Left lobe of liver (tissue), 2 donors: ENCODE results near the gene MLLT3. TPM values are rescaled to one million over a fixed set of nuclear protein-coding genes. Genes with fewer than 3 reads are reported as not detected.
"Not testable (repeated sequence)": the region's sequence is repeated elsewhere in the genome, so short reads cannot be mapped to it uniquely, and the experiment has no call there.

ENCODE experiments used
- ATAC-seq: fragments of 200-7000 bp; cut with Tn5 transposase; one replicate; pipeline ENCODE4 v1.9.1; 2020; ENCODE audit warnings: mild to moderate bottlenecking, moderate library complexity
- DNase-seq: peaks from one replicate; pipeline ENCODE4 v3.0.0-alpha.2; 2020; ENCODE audit warnings: low spot score
- total RNA-seq: library from RNA; stranded (reverse); gene quantifications from one replicate; pipeline ENCODE4 v1.2.1, GENCODE V29; 2021
- donor health status: DM: no; HTN: no; CAD: no; lungs with moderate emphysema.
- donor health status: DM: no; HTN: yes; CAD: no.

MLLT3 gene
- total RNA-seq, 1 donor from 2014 or later, result 2.0 TPM

DNA sequence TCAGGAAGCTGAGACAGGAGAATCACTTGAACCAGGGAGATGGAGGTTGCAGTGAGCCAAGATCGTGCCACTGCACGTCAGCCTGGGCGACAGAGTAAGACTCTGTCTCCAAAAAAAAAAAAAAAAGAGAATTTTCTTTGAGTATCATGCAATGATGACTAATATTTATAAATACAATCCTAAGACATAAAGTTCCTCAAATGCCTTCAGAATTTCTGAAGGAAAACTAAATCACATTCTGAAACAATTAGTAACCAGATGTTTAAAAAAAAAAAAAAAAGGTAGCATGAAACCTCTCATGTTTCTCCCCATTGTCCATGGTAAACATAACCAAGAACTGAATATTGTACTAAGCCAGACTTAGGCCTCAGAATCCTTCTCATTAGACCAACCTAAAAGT lies 23.1 kb downstream of the MLLT3 start:
- ATAC-seq (no peak), DNase-seq (no peak)

DNA sequence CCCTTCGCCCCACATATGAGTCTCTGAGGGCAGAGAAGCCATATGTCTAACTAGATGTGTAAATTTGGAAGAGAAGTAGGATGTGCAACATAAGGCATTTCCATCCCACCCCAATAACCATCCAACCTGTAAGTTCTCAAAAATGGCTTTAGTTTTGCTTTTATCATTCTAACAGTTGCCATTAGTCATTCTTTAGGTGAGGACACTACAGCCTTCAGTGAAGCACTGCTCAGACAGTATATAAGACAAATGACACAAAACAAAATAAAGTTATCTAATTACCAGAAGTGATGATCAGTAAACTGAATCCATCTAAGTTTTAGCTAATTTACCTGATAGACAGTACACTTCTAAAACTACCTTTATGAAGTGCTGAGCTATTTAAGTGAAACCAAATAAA lies 23.9 kb downstream of the MLLT3 start:
- DNase-seq (no peak), ATAC-seq (no peak)

DNA sequence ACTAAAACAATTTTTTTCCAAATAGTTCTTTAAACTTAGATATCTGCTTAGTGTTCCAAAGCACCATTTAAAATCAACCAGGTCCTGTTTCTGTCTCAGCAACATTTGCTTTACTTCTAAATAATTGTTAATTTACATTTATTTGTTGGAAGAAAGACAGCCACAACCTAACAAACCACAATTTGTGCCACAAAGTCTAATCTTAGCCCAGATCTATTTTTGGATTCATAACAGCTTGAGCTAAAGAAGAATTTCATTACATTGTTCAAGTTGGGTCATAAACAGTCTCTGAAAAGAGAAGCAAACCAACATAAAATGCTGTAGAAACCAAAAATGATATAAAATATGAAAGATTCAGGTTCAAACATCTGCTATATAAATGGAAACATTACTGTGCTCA lies 24.4 kb downstream of the MLLT3 start:
- no peak for ATAC-seq
- DNase-seq, result no peak

DNA sequence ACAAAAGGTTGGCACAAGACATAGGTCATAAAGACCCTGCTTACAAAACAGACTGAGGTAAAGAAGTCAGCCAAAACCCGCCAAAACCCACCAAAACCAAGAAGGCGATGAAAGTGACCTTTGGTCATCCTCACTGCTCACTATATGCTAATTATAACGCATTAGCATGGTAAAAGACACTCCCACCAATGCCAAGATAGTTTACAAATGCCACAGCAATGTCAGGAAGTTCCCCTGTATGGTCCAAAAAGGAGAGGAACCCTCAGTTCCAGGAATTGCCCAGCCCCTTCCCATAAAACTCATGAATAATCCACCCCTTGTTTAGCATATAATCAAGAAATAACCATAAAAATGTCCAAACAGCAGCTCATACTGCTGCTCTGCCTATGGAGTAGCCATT lies 27.7 kb downstream of the MLLT3 start:
- ATAC-seq (no peak), DNase-seq (no peak)

DNA sequence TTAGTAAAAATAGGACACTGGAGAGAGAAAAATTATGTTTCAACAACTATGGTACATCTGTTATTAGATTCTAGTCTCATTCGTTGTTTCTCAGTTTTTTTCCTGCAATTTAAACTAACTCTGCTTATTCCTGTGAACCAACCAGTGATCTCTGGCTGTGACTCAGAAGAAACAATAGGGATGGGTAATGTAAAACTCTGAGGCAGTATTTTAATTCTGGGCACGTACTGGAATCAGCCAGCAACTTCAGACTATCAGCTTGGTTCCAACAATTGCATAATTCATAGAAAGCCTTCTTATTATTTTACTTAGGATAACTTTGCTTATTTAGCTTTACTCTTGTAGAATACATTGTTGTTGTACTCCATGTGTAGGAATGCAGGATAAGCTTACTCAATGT lies 28.8 kb downstream of the MLLT3 start:
- no peak for ATAC-seq

DNA sequence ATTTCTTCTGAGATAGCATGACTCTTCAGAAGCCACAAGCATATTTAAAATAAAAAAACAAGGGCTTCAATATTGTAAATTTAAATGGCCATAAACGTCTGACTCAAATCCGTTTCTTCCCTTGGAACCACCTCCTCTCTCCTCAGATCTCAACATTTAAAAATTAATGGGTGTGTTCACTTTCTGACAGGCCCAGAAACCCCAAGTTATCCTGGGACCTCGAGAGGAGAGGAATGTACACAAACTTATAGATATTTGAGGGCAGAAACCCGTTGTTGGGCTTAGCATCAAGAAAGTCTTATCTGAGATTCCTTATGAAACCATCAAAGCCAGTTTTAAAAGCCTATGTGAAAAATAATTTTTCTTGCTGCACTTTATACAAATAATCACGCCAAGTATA lies 29.2 kb downstream of the MLLT3 start:
- ATAC-seq (no peak), DNase-seq (no peak)

More for the DNA sequence above, 28.8 kb downstream of the MLLT3 start:
- DNase-seq, result no peak

DNA sequence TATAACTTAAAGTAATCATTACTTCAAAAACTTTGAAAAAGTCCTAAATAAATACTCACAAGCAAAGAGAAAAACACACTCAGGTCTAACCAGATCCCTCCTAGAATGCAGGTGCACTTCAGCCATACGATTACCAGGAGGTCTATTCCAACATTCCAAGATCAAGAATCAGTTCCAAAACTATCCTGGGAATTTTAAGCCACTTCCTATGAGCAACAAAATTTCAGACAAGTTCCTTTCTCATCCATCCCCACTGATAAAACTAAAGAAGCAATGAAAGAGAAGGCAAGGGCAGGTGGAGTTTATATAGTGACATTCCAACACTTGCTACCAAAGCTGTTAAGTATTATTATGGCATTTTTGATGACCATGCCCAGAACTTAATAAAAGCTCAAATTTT lies 29.6 kb downstream of the MLLT3 start:
- ATAC-seq (no peak), DNase-seq (no peak)

DNA sequence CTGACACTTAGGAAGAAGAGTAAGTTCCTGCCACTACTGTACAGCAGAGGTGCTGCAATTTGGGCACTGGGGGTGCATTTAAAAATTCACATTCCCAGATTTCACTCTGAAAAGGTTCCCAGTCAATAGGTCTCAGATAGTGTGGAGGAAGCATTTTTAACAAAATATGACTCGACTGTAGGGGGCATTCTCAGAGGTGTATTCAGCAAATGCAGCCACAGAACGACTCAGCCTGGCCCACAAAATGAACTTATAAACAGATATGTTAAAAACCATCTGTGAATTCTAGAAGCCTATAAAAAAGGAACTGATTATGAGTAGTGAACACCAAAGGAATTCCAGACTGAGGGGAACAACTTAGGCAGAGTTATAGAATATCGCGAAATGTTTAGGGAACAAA lies 31.1 kb downstream of the MLLT3 start:
- no peak for DNase-seq
- ATAC-seq, result no peak

DNA sequence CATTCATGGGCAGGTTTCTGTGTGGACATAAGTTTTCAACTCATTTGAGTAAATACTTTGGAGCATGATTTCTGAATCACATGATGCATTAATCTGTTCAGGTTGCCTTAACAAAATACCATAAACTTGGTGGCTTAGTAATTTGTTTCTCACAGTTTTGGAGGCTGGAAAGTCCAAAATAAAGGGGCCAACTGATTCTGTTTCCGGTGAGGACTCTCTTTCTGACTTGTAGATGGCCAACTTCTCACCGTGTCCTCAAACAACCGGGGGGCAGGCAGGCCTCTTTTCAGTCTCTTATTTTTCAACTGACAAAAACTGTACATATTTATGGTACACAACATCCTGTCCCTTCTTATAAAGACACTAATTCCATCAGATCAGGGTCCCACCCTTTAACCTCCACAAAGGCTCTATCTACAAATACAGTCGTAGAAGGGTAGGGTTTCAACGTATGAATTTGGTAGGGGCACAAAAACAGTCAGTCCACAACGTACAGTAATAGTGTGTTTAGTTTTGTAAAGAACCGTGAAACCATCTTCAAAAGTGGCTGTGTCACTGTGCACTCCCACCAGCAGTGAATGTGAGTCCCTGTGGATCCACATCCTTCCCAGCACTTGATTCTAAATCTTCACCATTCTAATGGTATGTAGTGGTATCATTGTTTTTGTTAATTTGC lies 37.2 kb downstream of the MLLT3 start:
- ATAC-seq, result no peak

DNA sequence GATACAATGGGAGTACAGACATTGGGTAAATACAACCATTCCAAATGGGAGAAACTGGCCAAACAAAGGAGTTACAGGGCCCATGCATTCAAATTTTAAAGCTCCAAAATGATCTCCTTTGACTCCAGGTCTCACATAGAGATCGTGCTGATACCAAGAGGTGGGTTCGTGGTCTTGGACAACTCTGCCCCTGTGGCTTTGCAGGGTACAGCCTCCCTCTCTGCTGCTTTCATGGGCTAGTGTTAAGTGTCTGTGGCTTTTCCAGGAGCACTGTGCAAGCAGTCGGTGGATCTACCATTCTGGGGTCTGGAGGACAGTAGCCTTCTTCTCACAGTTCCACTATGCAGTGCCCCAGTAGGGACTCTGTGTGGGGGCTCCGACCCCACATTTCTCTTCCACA lies 39.2 kb downstream of the MLLT3 start:
- not testable (repeated sequence) for ATAC-seq, DNase-seq

More for the DNA sequence above, 37.2 kb downstream of the MLLT3 start:
- no peak for DNase-seq

DNA sequence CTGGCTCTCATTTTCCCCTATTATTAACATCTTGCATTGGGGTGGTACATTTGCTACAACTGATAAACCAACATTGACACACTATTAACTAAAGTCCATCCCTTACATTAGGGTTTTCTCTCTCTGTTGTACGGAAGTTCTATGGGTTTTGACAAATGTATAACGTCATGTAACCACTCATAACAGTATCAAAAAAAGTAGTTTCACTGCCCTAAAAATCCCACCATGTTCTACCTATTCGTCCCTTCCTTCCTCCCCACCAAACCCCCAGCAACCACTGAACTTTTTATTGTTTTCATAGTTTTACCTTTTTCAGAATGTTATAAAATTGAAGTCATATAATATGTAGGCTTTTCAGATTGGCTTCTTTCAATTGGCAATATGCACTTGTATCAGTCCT lies 40.1 kb downstream of the MLLT3 start:
- no peak for ATAC-seq
- no peak for DNase-seq

DNA sequence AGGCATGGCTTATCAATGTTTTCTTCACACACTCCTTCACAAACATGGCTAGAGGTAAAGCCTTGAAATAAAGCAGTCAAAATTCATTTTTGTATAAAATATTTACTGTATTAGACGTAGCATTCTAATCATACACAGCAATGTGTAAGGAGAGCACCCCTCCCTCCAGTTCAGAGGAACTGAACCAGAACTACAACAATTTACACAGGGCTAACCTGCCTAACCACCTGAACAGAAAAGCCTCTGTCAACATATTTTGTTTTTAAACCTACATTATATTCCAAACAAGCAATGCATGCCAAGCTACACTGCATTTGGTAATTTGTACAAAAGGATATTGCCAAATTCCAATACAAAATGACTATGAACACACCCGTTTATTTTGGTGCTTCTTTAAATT lies 41.6 kb downstream of the MLLT3 start:
- DNase-seq (no peak), ATAC-seq (no peak)

DNA sequence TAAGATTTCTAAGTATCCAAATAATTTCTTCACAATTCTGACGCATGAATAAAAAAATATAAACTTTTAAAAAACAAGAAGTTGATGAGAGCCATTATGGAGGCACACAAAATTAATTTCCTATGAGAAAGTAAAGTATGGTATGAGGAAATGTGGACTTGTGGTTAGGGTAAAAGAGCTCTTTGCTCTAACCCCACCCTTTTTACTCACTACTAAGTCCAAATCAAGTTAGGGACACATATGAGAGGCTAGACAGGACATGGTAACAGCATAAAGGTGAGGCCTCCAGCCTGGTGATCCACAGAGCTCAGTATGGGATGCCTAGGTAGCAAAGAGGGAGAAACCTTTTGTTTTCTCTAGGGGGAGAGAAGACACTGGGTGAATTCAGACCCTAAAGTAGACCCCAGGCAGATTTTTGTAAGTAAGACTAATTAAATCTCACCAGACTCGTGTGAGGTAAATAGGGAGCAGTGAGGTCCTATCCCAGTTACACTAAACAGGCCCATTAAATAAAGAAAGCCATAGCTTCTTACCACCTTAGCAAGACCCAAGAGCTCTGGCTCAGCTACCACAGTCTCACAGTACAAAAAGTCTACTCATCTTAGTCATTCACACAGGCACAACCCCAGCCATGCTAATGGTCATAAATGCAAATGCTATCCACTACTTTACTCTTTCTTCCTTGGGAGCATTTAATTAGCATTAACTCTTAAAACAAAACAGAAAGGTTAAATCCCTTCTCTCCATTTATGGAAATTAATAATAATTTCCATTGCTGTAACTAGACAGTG lies 42.6 kb downstream of the MLLT3 start:
- DNase-seq (no peak), ATAC-seq (no peak)

DNA sequence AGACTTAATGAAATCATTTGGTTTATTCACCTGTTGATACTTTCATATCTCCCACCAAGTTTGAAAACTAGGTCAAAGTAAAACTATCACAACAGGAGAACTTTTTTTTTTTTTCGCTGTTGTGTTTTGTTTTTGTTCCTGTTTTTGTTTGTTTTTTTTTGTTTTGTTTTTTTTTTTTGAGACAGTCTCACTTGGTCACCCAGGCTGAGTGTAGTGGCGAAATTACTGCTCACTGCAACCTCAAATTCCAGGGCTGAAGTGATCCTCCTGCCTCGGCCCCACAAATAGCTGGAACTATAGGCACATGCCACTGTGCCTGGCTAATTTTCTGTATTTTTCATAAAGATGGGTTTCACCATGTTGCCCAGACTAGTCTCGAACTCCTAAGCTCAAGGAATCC lies 49.3 kb downstream of the MLLT3 start:
- ATAC-seq, result no peak
- DNase-seq, result no peak

DNA sequence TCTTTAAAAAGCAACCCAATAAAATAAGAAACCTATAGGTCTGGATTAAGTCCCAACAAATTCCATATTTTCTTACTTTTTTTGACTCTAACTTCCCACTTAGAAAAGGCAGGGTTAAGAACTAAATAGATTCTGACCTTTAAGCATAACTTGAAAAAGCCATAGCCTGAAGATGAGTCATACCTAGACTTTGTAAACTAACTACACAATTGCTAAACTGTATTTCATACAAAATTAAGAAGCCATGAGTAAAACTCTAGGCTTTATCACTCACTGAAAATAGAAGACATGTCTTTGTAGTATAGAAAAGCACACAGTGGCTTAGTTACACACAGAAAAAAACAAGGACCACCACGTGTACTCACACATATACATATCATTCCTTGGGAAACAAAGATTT lies 51.5 kb downstream of the MLLT3 start:
- no peak for DNase-seq
- no peak for ATAC-seq

DNA sequence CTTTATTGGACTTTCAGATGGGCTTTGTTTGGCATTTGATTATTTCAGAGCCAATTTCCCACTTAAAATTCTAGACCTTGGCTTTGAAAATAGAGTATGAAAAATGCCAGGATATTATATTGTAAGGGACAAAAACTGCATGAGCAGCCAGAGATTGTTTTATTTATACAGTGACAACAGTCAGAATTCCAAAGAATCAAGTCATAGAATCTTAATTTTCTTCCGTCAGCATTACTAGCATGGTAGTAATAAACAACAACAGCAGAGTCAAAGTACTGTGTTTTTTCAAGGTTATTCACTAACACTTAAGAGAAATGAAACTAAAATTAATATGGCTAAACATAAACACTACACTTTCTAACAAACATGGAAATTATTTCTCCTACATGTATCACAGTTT lies 52.2 kb downstream of the MLLT3 start:
- DNase-seq, result no peak

DNA sequence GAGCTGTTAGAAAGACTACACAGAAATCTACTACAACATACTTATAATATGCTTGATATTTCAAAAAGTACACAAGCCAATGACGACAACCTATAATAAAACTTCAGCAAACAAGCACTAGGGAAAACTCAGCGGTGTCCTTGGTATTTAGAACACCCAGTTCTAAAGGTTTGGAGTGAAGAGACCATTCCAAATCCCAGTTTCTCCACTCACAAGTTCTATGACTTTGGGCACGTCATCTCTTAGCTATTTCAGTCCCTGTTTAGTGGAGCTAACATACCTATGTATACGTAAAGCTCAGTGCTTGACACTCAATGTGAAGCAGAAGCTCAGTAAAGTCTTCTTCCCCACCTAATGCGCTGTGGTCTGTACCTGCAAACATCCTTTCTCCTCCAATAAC lies 52.8 kb downstream of the MLLT3 start:
- DNase-seq (no peak), ATAC-seq (no peak)

More for the DNA sequence above, 52.2 kb downstream of the MLLT3 start:
- no peak for ATAC-seq

DNA sequence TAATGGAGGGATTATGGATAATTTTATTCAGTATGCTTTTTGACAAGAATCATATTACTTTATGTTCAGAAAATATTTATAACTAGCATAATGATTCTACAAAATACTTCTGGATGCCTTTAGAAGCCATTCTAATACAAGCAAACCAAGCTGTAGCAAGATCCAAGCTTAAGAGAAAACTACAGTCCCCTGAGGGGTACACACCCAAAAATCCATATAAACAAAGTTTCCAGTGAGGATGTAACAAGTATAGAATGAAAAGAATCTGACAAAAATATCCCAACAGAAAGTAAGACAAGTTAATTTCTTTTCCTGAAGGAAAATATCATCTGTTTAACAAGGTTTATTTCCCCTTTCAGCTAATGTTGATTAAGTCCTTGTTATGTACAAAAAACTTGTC lies 53.9 kb downstream of the MLLT3 start:
- no peak for DNase-seq
- ATAC-seq, result no peak

DNA sequence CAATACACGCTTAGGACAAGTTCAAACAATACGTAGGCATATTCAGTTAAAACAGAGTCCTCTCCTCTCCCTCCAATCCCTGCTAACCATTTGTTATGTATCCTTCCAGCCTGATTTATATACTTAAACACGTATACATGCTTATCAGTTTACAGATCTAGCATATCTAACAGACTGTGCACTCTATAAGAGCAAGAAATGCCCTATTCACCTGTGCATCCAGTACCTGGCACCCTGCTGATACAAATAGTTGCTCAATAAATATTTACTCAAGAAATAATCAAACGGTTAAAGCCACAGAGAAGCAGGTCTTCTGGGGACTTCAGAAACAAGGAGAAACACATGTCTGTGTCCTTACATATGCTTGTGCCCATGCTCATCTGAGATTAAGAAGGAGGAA lies 55.9 kb downstream of the MLLT3 start:
- no peak for DNase-seq
- ATAC-seq, result no peak

DNA sequence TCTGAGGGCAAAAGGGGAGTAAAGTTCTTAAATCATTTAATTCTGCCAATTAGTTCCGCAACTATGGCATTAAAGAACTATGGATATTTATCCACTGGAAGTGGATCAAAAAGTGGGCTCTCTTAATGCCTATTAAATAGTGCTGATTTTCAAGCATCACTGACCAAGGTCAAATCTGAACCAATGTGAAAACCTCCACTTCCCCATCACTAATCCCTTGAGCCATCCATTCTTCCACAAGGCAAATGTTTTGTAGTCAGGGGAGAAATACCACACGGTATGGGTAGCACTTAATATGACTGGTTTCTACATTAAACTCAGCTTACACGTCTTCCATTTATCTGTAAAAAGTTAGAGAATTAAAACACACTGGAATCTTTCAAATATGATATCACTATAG lies 57.6 kb downstream of the MLLT3 start:
- no peak for ATAC-seq

DNA sequence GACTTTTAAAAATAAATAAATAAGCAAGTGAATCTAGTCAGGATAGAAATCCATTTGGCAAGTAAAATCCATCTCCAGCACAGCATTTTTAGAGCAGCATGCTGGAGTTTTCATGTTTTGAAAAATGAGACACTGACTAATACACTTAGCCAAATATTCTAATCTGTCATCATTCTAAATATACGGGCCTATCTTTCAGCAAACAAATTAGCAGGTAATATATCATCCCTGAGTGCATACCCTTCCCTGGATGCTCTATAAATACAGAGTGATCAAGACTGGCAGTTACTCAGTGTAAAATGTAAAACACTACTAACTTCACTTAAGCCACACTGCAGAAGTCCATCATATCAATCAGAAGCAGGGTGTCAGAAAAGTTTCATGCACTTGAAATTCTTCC lies 58.4 kb downstream of the MLLT3 start:
- ATAC-seq (no peak), DNase-seq (no peak)

More for the DNA sequence above, 57.6 kb downstream of the MLLT3 start:
- no peak for DNase-seq

DNA sequence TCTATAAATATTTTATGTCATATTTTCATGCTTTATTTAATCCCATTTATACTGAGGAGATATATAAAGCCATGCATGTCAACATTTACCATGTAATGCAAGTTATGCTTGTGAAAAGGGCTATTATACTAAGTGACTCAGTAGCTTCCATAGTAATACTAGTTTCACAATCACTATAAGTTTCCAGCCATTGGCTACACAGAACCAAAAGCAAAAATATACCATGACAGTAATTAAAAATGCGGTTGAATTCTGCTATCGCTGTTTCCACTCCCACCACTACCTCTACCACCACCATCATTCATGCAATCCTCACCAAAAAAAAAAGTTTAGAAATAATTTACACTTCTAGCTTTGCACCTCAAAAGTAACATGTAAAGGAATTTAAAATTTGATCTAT lies 60.2 kb downstream of the MLLT3 start:
- no peak for DNase-seq
- ATAC-seq, result no peak

DNA sequence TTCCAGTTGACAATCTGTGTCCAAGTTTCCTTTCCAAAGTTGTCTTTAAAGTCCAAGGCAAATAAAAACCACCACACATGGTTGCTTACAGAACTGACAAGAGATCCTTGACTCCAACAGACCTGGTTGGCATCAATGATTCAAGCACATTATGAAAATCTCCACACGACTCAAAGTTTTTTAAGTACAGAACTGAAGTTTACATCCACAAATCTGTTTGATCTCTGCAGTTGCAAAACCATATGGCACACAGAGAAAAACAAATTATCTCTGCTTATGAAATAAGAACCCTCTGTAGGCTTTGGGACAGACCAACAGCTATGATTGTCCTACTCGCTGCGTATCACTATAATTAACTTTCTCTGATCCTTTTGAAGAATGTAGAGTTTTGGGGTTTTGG lies 60.8 kb downstream of the MLLT3 start:
- no peak for ATAC-seq
- no peak for DNase-seq
